Stimulated activated CD4-positive, alpha-beta T cell treated with anti-CD3 and anti-CD28 coated beads, Interleukin-1b, Interleukin-23, amount 100 ng/mL, for 1 hour (primary cell): ENCODE measurements around the gene ZFP57.

Experiments
- DNase-seq, 2 donors: peaks; one replicate each; pipeline ENCODE4 v3.0.0-alpha.2; 2020; ENCODE audit warnings: low read depth in 2 of 2

ZFP57 gene

DNA sequence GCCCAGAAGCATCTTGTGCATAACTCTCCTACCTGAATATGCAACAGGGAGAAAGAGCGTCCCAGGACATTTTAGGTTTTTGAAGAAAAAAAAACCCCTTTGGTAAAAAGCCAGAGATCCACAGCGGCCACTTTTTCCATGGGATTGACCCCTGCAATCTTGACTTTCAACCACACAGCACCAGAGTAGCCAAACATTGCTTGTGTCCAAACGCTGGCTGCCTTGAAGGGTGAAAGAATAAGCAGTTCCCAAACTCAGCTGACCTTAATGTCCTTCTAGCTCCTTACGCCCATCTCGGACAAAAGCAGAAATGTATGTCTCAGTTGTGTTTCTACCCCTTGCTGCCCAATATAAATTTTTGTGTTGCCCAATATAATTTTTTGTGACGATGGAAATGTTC lies 25.3 kb downstream of the ZFP57 start:
- DNase-seq, result no peak

DNA sequence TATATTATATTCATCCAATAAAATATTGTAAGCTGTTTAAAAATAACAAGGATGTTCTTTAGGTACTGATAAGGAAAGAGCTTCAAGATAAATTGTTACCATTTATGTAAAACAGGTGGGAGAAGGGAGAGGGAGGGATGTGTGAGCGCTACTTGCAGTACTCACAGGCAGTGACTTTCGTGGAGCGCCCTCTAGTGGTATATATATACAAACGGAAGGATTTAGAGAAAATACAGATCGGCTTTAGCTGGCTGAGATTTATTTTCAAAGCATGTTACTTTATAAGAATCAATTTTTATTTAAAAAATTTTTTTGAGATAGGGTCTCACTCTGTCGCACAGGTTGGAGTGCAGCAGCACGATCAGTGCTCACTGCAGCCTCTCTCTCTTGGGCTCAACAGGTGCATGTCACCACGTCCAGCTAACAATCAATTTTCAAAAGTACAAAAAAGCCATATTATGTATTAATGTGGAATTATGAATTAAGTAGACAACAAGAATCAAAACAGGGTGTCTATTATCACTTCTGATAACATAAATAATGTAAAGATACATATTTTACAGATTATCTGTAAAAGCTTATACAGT lies 27.4 kb downstream of the ZFP57 start:
- peak in 1 of 2 donors; percentile 15 for DNase-seq

DNA sequence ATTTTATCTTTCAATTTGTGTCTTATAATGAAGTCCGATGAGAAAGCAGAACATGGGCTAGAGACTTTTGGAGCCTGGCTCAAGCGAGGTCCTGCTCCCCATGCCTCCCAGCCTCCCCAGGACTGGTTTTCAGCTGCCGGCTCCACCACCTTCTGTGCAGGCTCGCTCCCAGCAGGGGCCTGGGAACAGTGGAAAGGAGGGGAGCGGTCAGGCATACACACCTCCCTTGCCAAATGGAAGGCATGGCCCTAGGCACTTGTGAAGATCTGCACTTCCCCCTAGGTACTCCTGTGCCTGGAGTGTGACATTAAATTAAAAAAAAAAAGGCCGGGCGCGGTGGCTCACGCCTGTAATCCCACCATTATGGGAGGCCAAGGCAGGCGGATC lies 28.8 kb downstream of the ZFP57 start:
- DNase-seq, result no peak

DNA sequence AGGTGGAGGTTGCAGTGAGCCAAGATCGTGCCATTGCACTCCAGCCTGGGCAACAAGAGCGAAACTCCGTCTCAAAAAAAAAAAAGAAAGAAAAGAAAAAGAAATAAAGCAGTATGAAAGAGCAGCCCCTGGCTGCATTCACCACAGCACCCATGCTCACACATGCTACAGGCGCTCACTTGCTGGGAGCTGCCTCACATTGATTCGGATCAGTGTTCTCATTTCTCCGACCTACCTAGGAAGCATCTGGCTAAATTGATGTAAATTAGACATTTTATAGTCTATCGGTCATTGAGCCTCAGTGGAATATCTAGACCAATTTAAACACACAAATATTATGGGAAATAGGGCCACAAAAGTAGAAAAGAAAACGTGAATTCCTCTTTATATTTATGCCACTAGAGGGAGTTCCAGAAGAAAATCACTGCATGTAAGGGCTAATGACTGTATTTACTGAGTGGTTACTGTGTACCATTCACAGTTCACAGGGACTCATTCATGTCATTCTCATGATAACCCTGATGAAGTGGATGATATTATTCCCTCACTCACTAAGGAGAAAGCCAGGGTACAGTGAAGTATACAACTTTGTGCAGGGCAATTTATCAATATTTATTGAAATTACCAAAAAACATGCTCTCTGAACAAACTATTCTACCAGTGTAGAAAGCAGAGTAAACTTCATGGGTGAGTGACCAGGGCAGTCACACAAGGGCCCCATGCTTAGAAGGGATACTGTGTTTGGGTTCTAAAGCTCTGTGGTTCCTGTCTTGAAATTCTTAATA lies 29.3 kb downstream of the ZFP57 start:
- no peak for DNase-seq

DNA sequence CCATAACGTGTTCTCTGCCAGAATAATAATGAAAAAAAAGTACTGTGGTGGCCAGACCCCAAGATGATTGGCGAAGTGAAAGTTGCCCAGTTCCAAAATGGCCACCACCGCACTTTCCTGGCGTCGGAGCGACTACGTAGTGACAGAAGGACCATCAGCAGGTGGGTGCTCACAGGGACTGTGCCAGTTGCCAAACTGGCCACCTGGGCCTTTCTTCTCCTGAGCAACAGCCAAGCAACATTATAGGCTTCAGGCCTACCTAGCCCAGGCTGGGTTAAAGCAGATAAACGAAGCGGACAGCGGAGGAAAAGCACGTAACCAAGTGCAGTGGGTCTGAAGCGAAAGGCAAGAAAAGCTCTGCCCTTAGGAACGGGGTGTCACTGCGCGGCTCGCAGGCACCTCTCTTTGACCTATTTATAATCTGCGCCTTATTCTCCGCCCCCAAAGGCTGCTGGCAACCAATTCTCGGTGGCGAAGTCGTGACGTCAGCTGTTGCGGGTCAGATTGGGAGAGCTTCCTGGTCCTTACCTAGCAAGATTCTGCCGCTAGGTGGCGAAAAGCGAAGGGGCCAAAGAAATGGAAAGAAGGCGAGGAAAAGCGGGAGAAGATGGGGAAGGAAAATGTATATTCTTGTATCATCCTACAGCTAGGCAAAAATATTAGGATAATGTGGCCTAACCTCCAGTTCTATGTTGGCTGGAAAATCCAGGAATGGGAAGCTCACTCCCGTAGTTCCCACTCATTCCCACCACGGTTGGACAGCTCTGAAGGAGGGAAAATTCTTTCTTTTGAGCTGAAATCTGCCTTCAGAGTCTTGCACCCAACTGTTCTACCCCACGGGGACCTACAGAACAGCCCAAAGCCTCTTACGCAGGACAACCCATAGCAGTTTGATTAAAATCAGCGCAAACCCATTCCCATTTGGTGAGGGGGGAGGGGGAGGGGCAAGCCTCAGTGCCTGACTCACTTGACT lies 31.0 kb downstream of the ZFP57 start:
- DNase-seq, result peak; percentile 92

DNA sequence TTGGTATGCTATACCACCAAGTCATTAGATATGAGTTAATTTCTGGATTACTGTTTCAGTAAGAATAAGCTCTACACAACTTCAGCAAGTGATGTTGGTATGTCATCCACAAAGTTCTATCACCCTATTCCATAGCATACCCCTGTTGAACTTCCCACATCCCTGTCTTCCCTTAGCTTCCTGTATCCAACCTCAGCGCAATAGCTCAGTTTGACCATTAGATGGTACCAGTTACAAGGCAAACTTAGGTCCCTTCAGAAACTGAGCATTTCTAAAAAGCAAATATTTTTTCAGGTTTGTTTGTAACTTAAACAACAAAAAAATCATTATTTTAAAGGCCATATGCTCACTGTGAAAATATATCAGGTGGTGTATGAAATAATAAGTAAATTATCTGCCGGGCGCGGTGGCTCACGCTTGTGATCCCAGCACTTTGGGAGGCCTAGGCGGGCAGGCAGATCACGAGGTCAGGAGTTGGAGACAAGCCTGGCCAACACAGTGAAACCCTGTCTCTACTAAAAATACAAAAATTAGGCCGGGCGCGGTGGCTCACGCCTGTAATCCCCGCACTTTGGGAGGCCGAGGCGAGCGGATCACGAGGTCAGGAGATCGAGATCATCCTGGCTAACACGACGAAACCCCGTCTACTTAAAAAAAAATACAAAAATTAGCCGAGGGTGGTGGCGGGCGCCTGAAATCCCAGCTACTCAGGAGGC lies 32.9 kb downstream of the ZFP57 start:
- no peak for DNase-seq

DNA sequence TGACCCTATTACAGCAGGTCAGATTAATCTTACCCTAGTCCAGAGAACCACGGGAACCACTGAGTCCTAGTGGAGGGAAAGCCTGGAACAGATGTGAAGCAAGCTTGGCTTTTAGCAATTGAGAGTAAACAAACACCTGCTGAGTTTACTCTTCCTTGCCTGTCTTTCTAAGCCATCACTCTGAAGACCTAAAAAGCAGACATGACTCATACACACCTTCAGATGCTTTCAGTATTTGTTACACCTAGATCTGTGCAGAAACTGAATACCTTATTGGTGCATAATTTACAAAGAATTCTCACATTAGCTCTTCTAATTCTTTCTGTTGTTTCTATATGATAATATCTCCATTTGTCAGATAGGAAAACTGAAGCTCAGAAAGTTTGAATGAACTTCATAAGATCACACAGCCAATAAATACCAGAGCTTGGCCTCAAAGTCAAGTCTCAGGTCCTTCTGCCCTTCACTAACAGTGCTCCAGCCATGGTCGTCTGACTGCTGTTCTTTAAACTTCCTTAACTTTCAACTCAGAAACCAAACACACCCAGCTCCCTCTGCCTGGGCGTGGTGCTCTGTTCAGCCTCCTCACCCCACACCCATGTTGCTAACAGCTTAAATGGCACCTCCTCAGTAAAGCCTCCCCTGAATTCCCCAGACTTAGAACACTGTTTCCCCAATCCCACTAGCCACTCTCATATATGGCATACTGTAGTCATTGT lies 39.4 kb downstream of the ZFP57 start:
- DNase-seq, result no peak

DNA sequence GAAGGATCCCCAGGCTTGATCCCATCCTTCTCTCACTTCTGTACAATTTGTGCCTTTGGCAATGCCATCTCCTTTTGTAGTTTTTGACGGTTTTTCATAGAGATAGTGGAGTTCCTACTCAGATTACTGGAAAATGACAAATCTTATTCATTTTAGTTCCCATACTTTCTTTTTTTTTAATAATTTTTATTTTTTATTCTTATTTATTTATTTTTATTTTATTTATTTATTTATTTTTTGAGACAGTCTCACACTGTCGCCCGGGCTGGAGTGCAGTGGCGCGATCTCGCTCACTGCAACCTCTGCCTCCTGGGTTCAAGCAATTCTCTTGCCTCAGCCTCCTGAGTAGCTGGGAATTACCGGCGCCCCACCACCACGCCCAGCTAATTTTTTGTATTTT lies 43.7 kb downstream of the ZFP57 start:
- no peak for DNase-seq

DNA sequence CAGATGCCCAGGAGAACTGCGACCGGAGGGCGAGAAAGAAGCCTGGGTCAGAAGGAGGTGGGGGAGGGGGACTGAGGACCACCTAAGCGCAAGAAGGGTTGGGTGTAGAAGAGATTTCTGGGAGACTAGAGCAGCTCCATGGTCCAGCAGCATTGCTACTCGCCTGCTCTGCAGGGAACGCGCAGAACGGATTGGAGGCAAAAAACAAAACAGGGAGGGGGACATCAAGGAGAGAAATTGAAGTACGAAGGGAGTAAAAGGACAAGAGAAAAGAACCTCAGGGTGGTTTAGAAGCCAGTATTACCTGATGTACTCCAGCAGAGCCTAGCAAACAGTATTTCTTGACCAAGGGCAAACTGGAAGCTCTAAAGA lies 47.4 kb downstream of the ZFP57 start:
- no peak for DNase-seq

DNA sequence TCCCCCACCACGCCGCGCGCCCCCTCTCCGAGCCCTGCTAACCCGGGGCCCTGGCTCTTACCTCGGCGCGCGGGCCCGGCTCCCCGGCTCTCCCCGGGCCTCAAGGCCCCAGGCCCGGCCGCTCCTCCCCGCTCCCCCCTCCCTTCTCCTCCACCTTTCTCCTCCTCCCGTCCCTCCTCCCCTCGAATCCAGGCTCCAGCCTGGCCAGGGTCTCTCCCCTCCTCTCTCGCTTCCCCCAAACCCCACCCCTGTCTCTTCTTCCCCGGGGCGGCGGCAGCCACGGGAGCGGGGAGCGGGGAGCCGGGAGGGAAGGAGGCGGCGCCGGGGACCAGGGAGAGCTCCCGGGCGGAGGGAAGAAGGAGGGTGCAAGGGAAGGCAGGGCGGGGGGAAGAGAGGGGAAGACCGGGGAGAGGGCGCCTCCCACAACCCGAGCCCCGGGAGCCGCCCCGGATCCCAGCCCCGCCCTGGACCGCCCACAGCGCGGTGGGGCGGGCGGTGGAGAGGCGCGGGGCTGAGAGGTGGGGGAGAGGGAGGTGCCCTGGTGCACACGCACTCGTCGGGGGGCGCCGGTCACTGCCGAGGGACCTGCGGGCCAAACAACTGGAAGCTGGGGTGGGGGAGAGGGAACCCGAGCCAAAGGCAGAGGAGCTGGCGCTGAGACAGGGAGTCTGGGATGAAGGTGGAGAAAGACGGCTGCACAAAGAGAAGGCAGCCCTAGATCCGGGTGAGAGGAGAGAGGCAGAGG lies 48.0 kb downstream of the ZFP57 start, which contains the start of gene GABBR1:
GABBR1 (minus strand) TSS at position 395 of the 745 bp plus-strand sequence. CDS start 798 bp downstream, outside the sequence.
- peak in 1 of 2 donors; percentile 55 for DNase-seq

DNA sequence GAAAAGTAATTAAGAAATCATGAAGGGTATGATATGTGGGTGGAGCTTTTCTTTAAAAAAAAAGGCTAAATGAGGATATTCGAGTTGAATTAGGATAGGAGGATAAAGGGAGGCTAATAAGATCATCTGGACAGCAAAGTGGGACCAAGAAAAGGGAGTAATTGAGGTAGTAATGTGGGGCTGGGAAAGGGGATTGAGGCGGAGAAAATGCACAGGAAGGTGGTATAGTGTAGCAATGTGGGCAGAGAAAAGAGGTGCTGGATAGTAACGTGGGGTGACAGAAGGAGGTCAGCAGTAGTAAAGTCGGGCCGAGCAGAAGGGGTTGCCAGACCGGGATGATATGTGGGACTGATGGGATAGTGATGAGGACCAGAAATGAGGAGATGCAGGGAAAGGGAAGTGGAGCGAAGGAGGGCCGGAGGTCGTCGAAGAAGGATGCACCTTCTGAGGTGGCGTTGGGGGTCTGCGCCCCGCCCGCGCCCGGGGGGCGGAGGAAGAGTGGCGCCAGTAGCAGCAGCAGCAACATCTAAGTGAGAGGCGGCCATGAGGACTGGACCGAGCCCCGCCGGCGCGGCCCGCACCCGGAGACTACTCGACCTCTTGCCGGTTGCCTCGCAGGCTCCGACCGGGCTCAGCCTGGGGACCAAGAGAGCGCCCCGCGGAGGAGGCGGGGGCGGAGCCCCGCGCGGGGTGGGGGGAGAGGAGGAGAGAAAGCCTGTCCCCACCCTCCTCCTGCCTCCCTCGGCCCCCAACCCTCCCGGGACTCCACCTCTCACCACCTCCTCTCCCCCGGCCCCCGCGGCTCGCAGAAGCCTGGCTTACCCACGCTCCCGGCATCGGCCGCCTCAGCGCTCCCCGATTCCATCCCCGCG lies 48.9 kb downstream of the ZFP57 start:
- DNase-seq, result peak in 1 of 2 donors; percentile 24

DNA sequence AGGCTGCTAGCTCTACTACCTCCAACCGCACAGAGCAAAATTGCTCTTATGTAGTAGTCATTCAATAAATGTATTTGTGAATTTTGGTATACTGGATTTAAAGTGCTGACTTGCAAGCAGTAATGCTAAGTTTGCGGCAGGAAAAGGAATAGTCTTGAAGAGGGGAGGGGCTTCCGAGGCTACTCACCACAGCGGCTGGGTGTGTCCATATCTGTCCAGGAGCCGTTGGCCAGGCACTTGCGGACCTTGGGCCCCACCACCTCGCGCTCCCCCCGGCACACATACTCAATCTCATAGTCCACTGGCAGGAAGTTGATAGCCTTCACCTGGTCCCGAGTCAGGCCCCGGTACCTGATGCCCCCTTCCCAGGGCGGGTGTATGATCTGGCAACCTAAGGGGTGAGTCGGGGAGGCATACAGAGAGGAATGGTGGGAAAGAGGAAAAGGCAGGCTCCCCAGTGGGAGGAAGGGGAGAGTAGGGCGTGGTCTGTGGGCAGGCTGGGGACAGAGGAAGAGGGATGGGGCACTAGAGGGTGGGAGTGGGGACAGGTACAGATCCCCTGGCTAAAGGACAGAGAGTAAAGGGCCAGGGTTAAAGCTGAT lies 49.6 kb downstream of the ZFP57 start:
- DNase-seq, result no peak

DNA sequence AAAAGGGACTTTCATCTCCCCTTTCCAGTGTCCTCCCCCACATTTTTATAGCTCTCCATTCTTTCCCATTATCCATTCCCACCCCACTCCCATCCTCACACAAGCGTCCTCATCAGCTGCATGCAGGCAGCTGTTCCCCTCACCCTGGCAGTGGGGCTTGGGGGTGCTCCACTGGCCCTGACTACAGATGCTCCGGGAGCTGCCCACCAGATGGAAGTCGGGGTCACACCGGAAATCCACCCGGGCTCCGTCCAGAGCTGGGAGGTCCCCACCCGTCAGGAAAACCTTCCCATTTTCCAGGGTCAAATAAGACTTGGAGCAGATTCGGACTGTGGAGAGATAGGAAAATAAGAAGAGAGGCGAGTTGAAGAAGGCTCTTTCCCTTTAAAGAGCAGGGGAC lies 50.6 kb downstream of the ZFP57 start:
- DNase-seq, result no peak

DNA sequence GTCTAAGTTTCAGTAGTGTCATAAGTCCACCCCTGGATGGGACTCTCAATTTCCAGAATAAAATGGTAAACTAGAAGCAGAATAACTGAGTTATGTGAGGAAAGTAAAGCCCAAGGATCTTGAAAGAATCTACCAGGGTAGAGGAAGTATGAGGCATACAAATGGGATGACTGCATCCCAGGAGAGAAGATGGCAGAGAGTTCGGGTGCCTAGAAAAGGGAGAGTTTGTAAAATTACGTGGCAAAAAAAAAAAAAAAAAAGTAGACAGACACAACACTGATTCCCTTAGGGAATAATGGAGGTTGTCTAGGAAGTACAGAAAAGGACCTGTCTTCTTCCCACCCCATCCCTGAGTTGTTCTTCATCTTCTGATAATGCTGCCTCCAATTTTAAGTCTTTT lies 51.4 kb downstream of the ZFP57 start:
- no peak for DNase-seq

DNA sequence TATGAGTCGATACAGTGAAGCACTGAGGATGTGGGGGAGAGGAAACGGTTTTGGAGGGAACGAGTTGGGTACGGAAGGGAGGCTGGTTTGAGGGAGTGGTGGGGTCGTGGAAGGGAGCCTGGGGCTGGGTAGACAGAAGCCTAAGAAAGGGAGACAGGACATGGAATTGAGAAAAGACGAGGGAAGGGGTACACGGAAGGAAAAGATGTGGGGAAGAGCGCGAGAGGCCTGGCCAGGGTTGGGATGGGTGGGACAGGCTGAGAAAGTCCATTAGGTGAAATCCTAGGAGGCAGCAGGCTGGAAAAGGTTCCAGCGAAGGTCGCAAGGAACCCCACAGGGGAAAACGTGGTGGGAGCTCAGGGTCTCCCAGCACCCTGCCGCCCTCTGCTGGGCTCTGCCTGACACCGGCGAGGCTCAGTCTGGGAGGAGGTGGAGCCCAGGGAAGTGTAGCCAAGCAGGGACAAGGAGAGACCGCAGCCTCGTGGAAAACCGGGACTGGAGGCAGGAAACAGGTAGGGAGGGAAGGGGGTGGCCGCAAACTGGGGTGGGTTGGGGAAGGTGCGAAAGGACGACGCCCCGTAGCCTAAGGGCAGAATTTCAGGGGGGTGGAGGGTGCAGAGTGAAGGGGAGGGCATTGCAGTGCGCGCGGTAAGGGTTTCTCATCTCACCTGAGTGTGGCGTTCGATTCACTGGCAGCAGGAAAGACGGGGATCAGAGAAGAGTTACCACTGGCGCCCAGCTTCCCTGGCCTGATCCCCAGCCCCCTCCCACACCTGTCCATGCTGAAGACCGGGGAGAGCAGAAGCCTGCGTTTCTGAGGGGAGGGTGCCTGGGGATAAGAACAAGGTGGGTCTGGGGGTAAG lies 52.3 kb downstream of the ZFP57 start:
- DNase-seq, result peak in 1 of 2 donors; percentile 34

DNA sequence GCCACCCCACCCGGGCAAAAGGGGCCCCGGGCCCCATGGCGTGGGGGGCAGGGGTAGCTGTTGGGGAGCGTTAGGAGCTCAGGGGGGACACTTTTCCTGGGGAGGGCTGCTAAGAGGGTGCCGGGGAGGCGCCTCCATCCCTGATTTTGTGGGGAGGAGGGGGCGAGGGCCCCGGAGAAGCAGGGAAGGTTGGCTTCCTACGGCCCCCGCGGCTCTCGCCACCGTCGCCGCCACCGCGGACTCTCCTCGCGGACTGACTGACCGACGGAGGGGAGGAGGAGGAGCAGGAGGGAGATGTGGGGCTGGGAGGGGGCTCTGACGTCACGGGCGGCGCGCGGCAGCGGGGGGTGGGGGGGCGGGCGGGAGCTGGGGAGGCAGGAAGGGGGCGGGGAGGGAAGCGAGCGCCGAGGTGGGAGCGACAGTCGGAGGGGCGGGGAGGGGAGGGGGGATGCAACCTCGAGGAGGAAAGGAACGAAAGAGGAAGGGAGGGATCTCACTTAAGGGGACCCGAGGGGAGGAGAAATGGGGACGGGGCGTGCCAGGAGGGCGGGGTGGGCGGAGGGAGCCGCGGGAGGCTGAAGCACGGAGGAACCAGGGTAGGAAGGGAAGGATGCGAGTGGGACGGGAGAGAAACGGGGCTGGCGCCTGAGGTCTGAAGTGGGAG lies 53.1 kb downstream of the ZFP57 start:
- peak in 1 of 2 donors; percentile 29 for DNase-seq
